Measurements from ENCODE around the gene ZNF91.
"Not testable (repeated sequence)": the region's sequence is repeated elsewhere in the genome, so short reads cannot be mapped to it uniquely, and the experiment has no call there.

Gene ZNF91

GRCh38 chr19:23395041-23395721 is at the start of gene ZNF91:
Gene ZNF91 (minus strand): TSS chr19:23395471. CDS start chr19:23395354, 117 bp downstream.
- DNase-seq (ENCODE audit: extremely low spot score, insufficient read length, low read depth) (peak; percentile 49), FAIRE-seq (peak; percentile 97)

DNA sequence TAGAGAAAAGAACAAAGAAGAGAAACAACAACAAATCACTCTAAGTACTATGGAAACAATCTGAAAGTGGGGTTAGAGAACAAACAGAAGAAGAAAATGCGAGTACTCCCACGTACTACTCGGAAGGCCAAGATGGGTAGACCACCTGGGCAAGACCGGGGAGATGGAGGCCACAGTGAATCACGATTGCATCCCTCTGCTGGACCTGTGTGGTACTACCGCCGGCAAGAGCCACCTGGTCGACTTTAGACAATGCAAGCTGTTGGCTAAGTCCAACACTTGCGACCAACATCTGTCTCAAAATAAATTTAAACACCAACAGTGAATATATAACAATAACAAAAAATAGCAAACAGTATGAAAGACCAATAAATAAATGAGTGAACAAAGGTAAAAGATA is 45.5 kb upstream of the ZNF91 start:
- DNase-seq (ENCODE audit: extremely low spot score, insufficient read length, low read depth), result no peak
- FAIRE-seq, result no peak

DNA sequence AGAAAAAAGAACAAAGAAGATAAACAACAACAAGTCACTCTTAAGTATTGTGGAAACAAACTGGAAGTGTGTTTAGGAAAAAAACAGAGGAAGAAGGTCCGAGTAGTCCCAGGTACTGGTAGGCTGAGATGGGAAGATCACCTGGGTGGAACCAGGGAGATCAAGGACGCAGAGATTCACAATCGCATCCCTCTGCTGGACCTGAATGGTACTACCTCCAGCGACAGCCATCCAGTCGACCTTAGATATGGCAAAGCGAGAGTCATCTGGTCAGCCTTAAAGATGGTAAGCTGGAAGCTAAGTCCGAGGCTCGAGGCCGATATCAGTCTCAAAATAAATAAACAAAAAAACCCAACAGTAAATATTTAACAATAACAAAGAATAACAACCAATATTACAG is 44.9 kb upstream of the ZNF91 start:
- FAIRE-seq (no peak), DNase-seq (ENCODE audit: extremely low spot score, insufficient read length, low read depth) (no peak)

GRCh38 chr19:23439623-23440022 is 44.4 kb upstream of the ZNF91 start:
- FAIRE-seq, result no peak
- DNase-seq (ENCODE audit: extremely low spot score, insufficient read length, low read depth), result no peak

GRCh38 chr19:23437901-23438300 is 42.6 kb upstream of the ZNF91 start:
- no peak for DNase-seq (ENCODE audit: extremely low spot score, insufficient read length, low read depth)
- no peak for FAIRE-seq

- DNase-seq (ENCODE audit: extremely low spot score, insufficient read length, low read depth) (no peak), FAIRE-seq (no peak)
Observed at GRCh38 chr19:23436944-23437343, 41.7 kb upstream of the ZNF91 start.

DNA sequence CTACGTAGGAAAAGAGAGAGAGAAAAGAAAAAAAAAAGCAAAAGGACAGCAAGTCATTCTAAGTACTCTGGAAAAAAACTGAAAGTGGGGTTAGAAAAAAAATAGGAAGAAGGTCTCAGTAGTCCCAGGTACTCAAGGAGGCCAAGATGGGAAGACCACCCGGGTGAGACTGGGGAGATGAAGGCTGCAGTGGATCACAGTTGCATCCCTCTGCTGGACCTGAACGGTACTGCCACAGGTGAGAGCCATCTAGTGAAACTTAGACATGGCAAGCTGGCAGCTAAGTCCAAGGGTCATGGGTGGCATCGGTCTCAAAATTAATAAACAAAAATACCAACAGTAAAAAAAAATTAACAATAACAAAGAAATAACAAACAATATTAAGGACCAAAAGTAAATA is 41.0 kb upstream of the ZNF91 start:
- DNase-seq (ENCODE audit: extremely low spot score, insufficient read length, low read depth), result no peak
- FAIRE-seq, result no peak

- FAIRE-seq (no peak), DNase-seq (ENCODE audit: extremely low spot score, insufficient read length, low read depth) (no peak)
Observed at GRCh38 chr19:23420824-23421223, 25.6 kb upstream of the ZNF91 start.

DNA sequence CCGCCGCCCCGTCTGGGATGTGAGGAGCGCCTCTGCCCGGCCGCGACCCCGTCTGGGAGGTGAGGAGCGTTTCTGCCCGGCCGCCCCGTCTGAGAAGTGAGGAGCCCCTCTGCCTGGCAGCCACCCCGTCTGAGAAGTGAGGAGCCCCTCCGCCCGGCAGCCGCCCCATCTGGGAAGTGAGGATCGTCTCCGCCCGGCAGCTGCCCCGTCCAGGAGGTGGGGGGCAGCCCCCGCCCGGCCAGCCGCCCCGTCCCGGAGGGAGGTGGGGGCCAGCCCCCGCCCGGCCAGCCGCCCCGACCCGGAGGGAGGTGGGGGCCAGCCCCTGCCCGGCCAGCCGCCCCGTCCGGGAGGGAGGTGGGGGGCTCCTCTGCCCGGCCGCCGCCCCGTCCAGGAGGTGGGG is 24.0 kb upstream of the ZNF91 start:
- not testable (repeated sequence) for FAIRE-seq; DNase-seq (ENCODE audit: extremely low spot score, insufficient read length, low read depth)

DNA sequence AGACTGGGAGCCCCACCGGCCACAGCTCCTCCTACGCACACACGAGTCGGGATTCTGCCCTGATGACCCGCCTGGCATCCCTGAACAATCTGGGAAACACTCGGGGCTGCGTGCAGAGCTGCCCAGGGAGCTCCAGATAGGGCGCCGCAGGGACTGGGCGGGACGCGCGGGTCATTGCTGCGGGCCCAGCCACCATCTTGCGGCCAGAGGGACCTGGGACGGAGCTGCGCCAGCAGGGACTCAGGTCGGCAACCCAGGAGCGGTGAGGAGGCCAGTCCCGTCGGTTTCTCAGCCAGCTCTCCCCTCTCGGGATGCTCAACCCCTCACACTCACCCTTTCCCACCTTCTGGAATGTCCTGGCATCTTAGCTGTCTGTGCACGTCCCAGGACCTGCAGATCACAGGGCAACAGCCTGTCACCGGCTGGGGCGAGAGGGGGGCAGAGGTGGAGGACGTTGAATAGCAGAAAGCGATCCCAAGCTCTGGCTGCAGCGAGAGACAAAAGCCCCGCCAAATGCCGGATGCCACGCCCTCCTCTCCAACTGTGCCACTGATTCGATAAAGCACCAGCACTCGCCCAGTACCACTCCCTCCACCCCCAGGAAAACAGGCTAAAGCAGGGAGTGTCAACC is 20.4 kb upstream of the ZNF91 start:
- no peak for DNase-seq (ENCODE audit: extremely low spot score, insufficient read length, low read depth)
- FAIRE-seq, result no peak

GRCh38 chr19:23415034-23415433 is 19.8 kb upstream of the ZNF91 start:
- no peak for DNase-seq (ENCODE audit: extremely low spot score, insufficient read length, low read depth)
- no peak for FAIRE-seq

DNA sequence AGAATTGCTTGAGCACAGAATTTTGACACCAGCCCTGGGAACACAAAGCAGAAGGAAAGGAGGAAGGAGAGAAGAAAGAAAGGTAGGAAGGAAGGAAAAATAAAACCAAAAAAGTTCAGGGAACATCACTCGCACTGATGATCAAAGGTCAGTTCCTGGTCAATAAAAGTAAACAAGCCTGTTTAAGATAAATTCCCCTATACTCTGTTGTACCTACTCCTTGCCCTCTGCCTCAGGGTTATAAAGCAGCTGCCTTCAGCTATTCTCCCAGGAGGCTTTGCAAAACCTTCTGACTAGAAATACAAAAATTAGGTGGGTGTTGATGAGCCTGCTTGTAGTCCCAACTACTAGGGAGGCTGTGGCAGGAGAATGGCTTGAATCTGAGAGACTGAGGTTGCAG is 14.9 kb upstream of the ZNF91 start:
- FAIRE-seq (no peak), DNase-seq (ENCODE audit: extremely low spot score, insufficient read length, low read depth) (no peak)

DNA sequence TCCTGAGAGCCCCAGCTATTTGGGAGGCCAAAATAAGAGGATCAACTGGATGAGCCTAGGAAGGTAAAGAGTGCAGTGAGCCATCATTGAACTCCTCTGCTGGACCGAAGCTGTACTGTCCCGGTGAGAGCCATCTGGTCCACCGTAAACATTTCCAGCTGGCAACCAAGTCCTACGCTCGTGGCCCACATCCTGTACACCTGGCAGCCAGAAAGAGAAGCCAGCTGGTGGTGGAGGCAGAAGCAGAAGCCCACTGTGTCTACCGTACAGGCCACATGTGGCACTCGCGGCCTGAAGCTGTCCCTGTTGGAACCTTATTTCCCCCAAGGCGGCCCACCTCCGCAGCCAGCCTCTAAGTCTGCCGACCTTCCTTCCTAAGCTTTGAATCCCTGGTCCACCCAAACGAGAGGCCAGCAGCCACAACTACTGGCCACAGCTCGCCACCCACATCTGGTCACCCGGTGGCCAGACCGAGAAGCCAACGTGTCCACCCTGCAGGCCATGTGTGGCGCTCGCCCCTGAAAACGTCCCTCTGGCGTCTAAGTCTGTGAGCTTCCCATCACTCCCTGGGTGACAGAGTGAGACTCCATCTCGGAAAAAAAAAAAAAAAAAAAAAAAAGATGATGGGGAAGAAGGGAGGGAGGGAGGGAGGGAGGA is 14.2 kb upstream of the ZNF91 start:
- FAIRE-seq (no peak), DNase-seq (ENCODE audit: extremely low spot score, insufficient read length, low read depth) (no peak)

- FAIRE-seq (no peak), DNase-seq (ENCODE audit: extremely low spot score, insufficient read length, low read depth) (no peak)
Observed at GRCh38 chr19:23407616-23408133, 12.4 kb upstream of the ZNF91 start.

DNA sequence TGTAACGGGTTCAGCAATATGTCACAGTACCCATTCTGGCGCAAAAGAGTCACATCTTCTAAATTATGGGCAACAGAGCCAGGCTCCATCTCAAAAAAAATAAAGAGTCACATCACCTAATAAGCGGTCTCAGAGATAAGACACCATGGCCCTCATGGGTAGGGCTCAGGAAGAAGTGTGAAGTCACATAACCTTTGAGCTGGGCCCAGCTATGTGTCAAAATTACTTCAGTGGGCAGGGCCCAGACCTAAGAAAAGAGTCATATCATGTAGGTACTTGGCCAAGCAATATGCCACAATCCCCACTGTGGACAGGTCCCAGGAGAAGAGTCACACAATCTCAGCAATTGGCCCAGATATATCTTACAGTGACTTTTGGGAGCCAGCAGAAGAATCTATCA is 11.4 kb upstream of the ZNF91 start:
- no peak for DNase-seq (ENCODE audit: extremely low spot score, insufficient read length, low read depth)
- no peak for FAIRE-seq

DNA sequence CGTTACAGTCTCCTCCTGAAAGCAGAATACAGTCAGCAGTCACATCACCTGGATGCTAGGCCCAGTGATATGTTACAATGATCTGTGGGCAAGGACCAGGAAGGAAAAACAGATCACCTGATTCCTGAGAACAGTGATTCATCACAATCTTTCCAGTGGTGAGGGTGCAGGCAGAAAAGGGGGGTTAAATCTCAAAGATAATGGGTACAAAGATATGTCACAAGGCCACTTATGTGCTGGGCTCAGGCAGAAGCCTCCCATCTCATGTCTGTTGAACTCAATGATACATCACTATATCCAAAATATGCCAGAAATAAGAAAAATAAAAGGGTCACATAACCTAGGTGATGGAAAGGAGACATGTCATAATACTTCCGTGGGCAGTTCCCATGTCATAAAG is 10.8 kb upstream of the ZNF91 start:
- FAIRE-seq (no peak), DNase-seq (ENCODE audit: extremely low spot score, insufficient read length, low read depth) (no peak)

DNA sequence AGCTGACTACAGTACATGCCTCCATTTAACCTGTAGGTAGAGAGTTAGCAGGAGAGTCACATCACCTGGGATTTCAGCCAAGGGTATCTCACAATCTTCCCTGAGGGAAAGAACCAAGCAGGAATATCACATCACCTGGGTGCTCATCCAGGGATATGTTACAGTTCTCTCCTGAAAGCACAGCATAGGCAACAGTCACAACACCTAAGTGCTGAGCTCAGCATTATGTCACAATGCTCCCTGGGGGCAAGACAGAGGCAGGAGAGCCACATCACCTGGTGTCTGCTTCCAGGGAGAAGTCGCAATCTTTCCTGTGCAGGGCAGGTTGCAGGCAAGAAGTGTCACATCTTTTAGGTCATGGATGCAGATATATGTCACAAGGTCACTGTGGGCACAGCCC is 9.4 kb upstream of the ZNF91 start:
- no peak for FAIRE-seq
- no peak for DNase-seq (ENCODE audit: extremely low spot score, insufficient read length, low read depth)

DNA sequence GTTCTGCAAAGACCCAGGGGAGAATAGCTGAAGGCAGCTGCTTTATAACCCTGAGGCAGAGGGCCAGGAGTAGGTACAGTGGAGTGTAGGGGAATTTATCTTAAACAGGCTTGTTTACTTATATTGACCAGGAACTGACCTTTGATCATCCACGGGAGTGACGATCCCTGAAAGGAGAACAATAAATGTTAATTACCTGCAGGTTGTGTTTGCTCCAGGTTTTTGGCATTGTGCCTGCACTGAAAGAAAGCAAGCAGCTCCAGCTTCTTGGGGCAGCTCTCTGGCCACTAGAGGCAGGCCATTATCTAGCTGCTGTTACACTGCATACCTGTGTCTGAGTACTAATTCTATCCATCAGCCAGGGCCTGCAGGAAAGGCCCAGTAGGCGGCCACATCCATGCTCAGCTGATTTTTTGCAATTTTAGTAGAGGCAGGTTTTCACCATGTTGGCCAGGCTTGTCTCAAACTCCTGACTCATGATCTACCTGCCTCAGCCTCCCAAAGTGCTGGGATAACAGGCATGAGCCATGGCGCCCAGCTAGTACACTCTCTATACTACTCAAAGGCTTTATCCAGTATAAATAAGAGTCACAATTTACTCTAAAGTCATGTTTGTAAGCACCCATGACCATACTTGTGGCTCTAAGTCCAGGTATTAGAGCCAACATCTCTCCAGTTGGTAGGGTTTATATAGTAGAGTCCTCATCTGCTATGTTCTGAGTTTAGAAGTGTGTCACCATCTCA is 8.5 kb upstream of the ZNF91 start:
- FAIRE-seq (no peak), DNase-seq (ENCODE audit: extremely low spot score, insufficient read length, low read depth) (no peak)

- DNase-seq (ENCODE audit: extremely low spot score, insufficient read length, low read depth) (no peak), FAIRE-seq (no peak)
Observed at GRCh38 chr19:23403052-23403451, 7.8 kb upstream of the ZNF91 start.

GRCh38 chr19:23402388-23402787 is 7.1 kb upstream of the ZNF91 start:
- FAIRE-seq (no peak), DNase-seq (ENCODE audit: extremely low spot score, insufficient read length, low read depth) (no peak)

Data from GM18507 (cell line).